ENCODE measurements around the gene CCSER1.

GRCh38 chr4:90537491-90537890, 410.3 kb downstream of the CCSER1 start:
- TF ChIP-seq, protein P1, sequence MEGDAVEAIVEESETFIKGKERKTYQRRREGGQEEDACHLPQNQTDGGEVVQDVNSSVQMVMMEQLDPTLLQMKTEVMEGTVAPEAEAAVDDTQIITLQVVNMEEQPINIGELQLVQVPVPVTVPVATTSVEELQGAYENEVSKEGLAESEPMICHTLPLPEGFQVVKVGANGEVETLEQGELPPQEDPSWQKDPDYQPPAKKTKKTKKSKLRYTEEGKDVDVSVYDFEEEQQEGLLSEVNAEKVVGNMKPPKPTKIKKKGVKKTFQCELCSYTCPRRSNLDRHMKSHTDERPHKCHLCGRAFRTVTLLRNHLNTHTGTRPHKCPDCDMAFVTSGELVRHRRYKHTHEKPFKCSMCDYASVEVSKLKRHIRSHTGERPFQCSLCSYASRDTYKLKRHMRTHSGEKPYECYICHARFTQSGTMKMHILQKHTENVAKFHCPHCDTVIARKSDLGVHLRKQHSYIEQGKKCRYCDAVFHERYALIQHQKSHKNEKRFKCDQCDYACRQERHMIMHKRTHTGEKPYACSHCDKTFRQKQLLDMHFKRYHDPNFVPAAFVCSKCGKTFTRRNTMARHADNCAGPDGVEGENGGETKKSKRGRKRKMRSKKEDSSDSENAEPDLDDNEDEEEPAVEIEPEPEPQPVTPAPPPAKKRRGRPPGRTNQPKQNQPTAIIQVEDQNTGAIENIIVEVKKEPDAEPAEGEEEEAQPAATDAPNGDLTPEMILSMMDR (conservative IDR thresholded peaks at IDR 0.05; ENCODE audit: low read length) = no peak
- TF ChIP-seq EZH2phosphoT487 (IDR thresholded peaks at IDR 0.05; ENCODE audit: borderline replicate concordance) = no peak

Data from Loucy (cell line).